Renal cortical epithelial cell (primary cell): Measurements from ENCODE around the gene NTNG1. TPM values are rescaled to one million over a fixed set of nuclear protein-coding genes. Genes with fewer than 3 reads are reported as not detected.

Experiments used
- DNase-seq: peaks from one replicate; pipeline ENCODE4 v3.0.0-alpha.2; 2011; ENCODE audit warnings: low read depth
- total RNA-seq: library from RNA; depleted of rRNA; stranded (reverse); fragments of >200 nt; gene quantifications from 2 replicates; pipeline ENCODE4 v1.2.3, GENCODE V29; 2014

Gene NTNG1
- total RNA-seq, 1 donor from 2014 or later: 32.8 TPM

DNA sequence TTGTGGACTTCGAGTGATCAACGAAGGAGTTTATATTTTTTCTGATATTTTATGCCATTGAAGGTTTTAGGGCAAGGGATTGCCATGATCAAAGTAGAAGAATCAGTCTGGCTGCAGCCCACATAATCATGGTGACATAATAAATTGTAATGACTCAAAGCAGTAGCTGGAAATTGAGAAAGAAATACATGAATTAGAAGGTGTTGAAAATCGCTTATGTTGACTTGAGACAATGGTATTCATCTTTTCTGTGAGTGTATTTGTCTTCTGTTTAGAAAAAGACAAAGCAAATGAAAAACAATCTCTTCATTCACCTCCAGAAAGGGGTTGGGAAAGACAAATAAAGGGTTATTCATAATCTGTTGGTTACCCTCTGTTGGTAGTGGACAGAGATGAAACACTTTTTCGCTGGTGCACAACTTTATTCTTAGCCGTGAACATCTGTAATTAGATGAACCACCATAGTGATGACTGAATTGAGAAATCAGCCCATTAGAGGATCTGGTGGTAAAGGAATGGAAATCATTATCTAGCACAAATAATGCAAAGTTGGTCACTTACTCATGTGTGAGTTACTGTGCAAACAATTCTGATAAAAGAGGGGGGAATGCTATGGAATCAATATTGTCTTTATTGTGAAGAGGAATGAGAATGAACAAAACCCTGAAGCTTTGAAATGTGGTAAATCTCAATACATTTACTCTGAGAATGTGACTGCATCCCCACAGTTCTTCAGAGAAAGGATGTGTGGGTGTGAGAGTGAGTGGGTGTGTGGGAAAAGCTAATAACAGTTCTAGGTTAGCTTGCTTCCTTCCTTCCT lies 121.8 kb downstream of the NTNG1 start:
- DNase-seq: peak; percentile 54

DNA sequence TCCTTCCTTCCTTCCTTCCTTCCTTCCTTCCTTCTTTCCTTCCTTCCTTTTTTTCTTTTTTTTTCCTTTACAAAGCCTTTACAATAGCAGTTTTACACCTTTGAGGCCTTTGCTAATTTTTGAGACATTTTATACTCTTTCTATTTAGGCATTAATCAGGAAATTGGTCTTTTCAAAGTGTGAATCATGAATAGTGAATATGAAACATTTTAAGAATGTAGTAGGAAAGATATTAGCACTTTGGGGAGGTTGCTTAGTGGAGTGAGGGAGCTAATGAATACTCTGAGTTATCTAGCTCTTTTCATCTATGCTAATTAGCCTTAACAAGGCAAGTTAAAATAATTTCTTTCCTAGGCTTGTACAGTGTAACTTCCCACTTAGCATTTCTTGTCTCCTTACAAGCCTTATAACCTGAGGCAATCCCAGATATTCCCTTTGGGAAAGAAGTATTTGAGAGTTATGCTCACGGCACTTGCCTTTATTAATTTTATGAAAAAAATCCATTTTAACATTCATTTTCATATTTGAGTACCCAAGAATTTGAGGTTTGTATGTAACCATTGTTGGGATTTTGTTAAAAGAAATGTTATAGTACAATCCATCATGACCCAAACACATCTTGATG lies 122.6 kb downstream of the NTNG1 start:
- peak; percentile 22 for DNase-seq

- no peak for DNase-seq
These were observed 123.2 kb downstream of the NTNG1 start for GRCh38 chr1:107264007-107264406.

- DNase-seq: no peak
These were observed 123.7 kb downstream of the NTNG1 start for GRCh38 chr1:107264561-107264960.

GRCh38 chr1:107267489-107267888 lies 126.7 kb downstream of the NTNG1 start:
- no peak for DNase-seq

DNA sequence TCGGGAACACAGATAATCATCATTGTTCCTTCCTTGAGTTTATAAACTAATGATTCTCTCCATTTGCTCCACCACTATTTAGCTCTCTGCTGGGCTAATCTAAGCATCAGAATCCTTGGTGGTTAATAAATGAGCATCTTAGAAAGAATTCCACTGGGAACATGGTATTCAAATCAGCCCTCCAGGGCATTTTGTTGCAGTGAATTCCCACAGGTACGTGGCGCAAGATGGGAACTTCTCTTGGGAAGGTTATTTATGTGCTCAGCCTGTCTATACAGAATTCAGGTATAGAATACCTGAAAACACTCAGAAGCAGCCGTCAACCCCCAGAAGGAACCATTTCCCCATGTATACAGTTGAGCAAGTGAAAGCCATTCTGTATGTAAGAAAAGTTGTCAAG lies 131.5 kb downstream of the NTNG1 start:
- DNase-seq: peak; percentile 42

DNA sequence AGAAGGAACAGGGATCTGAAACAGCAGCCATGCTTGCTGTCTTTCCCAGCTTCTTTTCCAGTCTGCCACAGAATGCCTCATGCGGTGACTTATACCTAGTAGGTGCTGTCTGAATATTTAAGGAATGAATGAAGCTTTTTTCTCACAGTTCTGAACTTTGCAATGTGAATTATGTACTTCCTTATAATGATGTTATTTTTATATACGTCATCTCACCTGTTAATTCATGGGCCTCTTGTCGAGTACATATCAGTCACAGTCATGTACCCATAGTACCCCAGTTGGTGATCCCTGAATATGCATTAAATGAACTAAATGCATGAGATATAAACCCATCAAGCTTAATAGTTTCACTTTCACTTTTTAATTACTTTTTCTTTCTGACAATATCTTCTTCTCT lies 132.7 kb downstream of the NTNG1 start:
- DNase-seq: no peak

- peak; percentile 67 for DNase-seq
These were observed 133.4 kb downstream of the NTNG1 start for GRCh38 chr1:107274227-107274626.

DNA sequence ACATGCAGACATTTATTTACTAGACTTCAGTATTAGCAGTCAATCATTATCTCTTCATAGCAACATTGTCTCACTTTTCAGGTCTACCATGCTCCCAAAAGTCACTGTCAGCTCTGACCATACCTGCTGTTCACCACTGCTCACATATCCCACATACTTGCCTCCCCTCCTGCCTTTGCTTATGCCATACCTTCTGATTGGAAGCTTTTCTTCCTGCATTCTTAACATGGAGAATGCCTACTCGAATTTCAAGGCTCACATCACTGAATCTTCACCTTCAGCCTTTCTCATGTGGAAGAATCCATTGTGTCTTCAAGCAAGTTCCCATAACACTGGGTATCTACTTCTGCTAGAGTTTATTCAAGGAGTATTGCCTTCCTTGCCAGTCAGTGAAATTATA lies 135.4 kb downstream of the NTNG1 start:
- DNase-seq: no peak

DNA sequence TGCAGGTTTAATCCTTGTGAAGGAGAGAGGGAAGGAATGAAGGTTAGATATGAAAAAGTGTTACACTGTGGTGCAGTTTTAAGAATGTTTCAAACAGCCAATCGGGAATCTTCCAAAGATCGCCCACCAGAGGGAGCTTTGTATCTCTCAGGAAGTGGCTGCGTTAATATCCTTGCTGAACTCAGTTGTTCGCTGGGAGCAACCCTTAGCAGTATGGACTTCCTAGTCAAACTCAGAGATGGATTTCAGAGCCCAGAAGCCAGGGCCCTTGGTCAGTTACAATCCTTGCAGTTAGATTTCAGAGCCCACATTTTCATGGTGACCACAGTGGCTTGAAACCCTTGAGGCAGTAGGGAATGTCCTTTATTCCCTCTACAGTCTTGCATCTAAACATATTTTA lies 136.2 kb downstream of the NTNG1 start:
- DNase-seq: peak; percentile 57

- no peak for DNase-seq
These were observed 145.3 kb downstream of the NTNG1 start for GRCh38 chr1:107286125-107286524.

GRCh38 chr1:107291987-107292386 lies 151.1 kb downstream of the NTNG1 start:
- no peak for DNase-seq

DNA sequence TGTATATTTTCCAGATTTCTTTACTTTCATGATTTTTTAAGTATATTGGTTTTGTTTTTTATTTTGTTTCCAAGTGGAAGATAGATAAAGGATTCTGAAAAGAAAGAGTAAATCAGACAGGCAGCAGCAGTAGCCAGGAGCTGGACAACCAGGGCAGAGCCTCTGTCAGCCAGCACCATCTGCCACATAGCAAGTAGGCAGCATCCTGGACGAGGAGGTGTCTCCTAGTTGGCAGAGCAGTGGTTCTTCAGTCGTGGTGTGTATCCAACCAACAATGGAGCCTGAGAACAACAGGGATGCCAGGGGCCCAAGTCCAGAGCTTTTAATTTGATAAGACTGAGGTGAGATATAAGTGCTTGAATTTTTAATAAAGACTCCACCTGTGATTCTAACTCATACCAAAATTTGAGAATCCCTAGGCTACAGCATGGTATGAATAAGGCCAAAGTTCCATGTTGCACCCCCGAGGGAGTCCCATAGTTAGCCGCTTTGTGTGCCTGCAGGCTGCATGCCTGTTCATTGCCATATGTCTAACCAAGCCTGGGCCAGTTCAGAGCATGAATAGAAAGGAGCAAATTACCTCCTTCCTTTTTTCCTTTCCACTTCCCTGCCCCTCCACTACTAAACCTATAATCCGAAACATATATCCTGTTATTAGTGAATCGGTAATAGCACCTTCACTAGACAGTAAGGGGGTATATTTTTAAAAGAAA lies 153.2 kb downstream of the NTNG1 start:
- DNase-seq: no peak

DNA sequence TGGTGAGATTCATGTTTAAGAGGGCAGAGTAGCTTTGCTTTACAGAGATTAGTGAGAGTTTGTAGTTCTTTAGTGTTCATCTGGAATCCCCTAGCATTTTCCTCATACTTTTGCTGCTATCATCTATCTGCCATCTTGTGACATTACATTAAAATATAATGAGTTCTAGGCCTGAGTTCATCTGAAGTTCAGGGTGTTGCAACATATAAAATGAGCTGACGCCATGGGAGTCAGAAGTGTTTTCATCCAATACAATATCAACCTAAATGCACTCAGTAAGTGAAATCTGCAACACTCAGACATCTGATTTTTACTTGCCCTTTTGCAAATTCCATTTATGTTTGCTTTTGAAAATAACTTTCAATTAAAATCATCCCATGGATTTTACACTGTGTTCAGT lies 153.8 kb downstream of the NTNG1 start:
- DNase-seq: no peak

GRCh38 chr1:107297681-107298080 lies 156.8 kb downstream of the NTNG1 start:
- no peak for DNase-seq

DNA sequence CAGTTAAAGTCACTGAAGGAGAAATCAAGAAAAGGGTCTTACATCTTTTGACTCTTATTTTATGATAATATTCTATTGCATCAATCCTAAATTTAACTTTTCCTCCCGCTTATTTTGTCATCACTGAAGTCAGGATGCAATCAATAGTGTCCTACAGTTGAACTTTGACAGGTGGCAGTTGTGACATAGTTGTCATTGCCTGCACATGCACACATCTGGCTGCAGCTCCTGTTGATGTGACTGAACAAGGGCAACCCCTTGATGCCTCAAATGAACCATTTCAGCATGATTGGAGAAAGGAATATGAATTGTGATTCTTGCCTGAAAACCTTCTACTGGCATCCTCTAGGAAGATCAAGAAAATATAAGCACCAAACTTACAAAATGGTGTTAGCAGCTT lies 157.7 kb downstream of the NTNG1 start:
- DNase-seq: no peak

DNA sequence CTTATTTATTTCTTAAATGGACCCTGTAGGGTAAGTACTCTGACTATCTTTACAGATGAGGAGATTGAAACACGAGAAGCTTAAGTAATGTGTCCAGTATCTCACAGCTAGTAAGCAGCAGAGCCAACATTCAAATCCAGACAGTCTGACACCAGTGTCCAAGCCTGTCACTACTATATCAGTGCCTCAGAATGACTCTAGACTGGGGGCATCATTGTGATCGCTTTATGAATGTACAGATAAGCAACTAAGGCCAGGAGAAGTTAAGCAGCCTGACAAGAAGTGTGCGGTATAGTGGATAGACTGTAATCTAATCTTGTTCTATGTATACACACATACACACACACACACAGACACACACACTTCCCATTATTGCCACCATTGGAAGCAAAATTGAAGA lies 158.7 kb downstream of the NTNG1 start:
- no peak for DNase-seq

- DNase-seq: no peak
These were observed 169.1 kb downstream of the NTNG1 start for GRCh38 chr1:107309962-107310361.

- no peak for DNase-seq
These were observed 174.8 kb downstream of the NTNG1 start for GRCh38 chr1:107315652-107316051.

DNA sequence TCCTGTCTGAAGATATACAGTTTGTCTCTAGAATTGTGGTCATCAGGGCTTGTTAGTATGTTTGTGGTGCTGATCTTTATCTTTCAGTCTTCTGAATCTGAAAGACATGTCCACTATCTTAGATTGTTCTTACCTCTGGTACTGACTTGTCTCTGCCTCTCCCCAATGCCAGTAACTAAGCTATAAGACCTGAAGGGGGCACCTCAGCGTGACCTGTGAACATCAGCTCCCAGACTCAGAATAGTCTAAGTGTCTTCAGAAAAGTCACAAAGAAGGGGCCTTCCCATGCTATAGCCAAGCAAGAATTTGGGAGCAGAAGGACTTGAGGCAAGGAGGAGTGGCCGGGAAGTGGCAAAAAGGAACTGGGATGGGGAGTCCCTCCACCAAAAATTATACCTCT lies 178.1 kb downstream of the NTNG1 start:
- DNase-seq: no peak

- no peak for DNase-seq
These were observed 182.9 kb downstream of the NTNG1 start for GRCh38 chr1:107323784-107324183.

DNA sequence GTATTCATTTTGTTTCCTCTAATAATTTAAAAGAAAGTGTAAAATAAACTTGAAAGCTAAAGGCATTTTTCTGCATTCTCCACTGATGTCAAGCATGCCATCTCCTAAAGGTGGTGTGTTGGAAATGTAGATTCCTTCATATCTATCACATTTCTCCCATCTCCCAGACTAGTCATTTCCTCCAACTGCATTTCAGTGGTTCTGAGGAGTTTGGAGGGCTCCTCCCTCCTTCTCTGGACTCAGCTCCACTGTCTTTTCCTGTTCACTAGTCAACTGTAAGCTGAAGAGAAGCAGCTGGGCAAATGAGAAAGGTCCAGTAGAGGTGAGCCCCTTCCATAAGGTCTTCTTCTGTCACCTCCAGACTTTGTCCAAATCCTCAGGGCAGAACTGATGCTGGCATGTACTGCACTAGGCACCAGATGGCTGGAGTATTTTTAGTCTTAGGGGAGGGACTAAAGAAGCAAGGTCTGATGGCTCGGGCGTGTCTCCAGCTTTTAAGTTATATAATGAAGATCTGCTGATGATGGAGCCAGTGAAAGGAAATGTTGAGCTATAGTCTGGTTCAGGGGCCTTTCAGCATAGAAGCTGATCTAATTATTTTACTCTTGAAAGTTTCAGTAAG lies 186.1 kb downstream of the NTNG1 start:
- DNase-seq: no peak
